ENCODE results near the gene PDHX.
A peak's percentile ranks its signal among the peaks of the same experiment; 100 is the strongest.
"Not testable (repeated sequence)": the region's sequence is repeated elsewhere in the genome, so short reads cannot be mapped to it uniquely, and the experiment has no call there.

PDHX gene

DNA sequence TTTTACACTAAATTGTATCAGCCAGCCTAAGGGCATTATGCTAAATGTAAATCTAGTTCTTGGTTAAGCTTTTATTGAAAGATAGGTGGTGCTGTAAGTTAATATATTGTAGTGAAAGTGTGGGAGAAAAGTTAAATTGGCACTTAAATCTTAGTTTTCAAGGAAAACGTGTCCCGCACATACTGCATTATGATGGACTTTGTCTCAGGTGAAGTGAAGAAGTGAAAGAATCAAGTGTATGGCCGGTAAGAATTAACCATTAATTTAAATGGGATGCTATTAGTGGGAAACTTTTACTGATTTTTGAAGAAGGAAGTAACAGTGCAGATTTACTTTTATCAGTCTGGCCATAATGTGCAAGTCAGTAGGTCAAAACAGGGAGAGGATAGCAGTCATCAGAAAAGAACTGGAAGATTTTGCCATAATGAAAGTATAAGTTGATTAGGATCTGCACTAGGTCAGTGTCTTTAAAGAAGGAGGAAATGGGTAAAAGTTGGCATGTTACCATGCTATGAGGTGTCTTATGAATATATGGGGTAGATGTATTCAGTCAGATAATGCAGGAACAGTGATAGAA lies 81.6 kb downstream of the PDHX start:
- peak in 1 of 3 experiments; percentile 17 for DNase-seq

DNA sequence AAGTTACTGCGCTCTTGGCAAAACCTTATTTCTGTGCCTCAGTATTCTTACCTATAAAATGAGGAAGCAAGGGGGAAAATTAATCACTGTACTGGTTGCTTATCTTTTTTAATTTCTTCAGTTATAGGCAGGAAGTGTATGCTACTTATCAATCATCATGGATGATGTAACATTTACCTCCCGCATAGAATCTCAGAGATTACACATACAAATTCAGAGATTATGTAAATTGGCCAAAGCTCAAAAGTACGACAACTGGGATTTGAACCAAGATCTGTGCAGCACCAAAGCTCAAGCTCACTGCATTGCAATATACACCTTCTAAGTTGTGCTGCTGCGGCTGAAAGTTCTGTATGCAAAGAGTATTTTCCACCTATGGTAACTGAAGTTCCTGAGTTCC lies 83.0 kb downstream of the PDHX start:
- no peak for DNase-seq

DNA sequence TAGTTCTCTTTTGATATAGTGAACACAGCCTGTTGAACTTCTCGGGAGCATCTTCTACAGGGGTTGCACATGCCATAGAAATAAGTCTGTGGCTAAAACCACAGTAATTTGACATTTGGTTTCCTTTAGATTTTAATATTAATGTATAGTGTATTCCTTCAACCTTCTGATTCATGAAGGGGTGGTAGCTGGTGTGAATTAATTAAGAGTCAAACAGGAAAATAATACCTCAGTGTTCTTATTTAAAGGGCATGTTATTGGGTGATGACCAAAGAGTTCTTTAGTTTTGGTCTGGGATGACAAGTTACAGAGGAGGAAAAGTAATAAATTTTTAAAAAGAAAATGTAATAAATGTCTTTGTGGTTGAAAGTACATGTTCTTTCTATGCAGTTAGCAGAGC lies 86.8 kb downstream of the PDHX start:
- DNase-seq = no peak

DNA sequence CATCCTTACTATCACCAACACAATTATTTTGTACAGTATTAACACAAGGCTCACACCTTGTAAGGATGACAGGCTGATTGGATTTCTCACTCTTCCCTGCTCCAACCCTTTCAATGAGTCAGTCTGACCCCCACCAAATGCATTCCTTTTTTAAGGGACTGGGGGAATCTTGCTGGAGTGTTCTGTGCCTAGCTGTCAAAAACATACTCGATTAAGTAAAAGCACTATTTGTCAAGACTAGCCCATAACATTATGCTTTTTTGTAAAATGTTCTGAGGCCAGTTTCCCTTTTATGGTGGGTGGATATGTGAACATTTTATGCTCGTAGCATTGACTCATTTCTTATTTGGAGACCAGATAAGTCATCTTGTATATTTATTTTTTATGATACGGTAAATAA lies 87.2 kb downstream of the PDHX start:
- no peak for DNase-seq

DNA sequence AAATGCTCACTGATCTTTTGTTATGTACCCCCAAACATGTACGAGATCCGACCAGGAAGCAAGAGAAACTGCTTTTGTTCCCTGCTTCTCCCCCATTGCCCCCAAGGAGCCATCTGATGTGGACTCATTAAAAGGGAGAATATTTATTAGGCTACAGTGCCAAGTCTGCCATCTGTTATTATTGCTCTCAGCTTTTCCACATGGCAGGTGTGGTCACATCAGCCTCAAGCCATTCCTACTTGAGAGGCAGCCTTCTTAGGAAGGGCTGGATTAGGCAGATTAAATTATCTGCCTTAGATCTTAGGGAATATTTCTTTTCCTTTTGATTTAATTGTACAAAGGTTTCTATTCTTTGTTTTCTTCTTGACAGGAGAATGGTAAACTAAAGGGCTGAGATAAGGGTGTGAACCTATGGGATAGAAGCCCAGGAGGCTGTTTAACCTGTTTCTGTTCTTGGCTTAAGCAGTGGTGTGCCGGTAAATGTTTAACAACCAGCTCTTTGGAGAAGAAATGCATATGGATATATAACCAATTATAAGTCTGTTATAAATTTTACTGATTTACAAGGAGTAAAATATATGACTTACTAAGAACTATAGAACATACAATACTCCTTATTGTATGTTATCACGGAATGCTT lies 88.8 kb downstream of the PDHX start:
- peak in 1 of 3 experiments; percentile 28 for DNase-seq

DNA sequence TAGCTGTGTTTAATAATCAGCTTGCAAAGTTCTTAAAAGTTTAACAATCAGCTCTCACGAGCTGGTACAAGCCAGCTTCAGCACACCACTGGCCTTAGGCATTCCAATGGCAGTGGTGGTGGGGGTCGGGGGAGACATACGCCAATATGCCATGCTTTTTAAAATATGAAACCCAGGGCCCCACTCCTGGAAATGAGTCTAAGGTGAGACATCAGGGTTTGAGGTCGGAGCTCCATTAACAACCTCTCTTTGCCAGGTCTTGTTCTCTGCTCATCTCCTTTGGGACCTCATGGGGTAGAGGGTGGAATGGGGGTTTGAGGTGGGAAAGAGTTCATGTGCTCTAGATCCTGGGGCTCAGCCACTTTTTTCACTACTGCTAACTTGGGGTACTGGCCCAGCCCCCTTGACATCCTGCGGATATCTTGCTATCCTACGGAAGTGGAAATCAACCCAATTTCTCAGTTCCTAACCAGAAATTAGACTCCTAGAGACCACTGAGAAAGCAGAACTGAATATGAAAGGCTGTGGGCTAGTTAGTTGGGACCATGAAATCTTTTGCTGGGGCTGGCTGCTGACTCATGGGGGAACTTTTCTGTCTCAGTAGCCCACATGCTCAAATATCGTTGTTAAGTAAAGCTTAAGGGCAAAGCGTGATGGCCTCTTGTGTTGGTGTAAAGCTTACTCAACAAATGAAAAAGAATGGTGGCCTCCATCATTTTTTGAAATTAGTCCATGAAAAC lies 90.1 kb downstream of the PDHX start:
- DNase-seq = no peak

DNA sequence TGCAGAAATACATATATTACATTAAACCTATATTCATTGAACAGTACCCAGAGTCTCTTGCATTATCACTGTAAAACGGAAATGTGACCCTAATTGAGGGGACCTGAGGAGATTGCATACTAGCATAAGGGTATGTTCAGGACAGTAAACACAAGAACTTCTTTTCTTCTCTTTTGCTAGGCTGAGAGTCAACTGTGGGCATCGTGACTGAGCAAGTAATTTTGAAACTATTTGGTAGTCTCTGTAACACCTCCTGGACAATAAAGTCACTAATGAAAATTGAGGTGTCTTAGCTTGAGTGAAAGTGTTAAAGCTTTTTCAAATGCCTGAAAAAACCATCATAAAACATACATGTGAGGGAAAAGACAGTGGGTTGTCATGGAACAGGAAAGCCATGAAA lies 90.9 kb downstream of the PDHX start:
- DNase-seq = no peak

DNA sequence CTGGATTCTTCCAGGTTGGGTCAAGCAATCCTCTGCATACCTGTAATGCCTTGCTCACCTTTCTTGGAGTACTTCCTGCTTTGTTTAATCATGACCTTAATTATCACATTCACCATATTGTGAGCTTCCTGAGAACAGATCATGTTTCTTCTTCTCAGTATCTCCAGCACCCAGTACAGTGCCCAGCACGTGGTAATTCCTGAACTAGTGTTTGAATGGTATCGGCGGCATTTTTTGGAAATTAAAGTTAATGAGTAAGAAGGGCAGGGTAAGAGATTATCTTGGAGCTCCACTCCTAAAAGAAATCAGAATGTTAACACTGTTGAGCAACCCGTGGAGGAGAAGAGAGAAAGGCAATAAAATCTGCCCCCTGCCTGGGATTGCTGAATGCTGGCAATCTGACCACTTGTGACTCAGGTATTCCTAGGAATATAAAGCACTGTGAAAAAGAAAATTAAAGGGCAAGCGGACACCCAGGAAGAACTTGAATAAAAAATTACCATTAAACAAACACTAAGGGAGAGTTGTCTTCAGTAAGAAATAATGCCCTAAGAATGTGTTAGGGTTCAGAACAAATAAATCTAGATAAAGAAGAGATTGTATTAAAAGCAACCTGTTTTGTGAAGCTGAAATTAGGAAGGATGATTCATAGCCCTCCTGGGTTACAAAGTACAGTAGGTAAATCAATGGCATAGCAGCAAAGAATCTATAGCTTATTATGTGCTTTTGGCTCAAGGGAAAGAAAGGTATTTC lies 92.9 kb downstream of the PDHX start:
- peak in 2 of 3 experiments; percentile 43 to 74 for DNase-seq

DNA sequence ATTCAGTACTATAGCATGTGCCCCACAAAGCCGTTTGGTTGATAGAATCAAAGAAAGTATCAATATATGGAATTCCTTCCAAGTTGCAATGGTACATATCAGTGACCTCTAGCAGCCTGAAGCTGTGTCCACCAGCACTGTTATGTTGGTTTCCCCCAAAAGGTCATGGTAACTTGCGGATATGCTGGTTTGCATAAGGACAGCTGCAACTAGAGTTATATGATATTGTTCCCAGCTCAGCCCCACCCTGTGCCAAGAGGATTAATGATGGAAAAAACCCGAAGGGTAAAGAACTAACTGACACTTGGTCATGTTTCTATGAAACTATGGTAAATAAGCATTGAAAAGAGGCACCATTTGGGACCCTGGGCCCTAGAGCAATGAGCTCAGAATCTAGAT lies 93.5 kb downstream of the PDHX start:
- no peak for DNase-seq

DNA sequence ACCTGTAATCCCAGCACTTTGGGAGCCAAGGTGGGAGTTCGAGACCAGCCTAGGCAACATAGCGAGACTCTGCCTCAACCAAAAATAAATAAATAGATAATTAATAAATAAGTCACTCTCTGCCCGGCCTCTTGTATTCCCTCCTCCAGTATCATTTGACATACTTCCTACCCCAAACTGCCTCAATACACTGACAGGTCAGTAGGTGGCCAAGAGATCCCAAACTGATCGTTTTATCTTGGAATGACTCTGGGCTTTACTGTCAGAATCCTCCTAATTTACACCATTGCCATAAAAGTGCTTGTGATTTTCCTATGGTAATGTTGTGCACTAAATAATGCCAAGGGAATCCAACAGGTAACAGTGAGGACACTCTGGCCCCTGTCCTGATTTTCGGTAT lies 94.2 kb downstream of the PDHX start:
- DNase-seq = no peak

DNA sequence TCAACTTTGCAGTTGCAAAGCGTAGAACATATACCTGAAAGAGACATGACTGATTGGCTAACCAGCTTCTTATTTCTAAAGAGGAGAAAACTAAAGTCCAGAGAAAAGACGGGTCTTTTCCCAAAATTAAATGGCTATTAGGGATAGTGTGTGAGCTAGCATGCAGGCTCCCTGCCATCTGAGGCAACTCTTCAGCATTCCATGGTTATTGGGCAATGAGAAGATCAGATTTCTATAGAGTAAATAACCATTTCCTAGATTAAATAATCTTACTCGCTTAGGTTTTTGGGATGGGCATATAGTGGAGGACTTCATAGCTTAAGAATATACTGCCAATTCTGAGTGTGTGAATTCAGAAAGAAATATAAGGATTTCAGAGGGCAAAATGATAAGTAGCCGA lies 95.0 kb downstream of the PDHX start:
- no peak for DNase-seq

DNA sequence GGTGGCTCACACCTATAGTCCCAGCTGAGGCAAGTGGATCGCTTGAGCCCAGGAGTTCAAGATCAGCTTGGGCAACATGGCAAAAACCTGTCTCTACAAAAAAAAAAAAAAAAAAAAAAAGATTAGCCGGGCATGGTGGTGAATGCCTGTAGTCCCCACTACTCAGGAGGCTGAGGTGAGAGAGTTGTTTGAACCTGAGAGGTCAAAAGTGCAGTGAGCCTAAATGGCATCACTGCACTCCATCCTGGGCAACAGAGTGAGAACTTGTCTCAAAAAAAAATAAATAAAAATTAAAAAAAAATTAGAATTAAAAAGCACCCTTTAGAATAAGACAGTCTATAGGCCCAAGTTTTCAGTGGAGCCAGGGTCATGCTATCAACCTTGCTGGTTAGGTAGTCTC lies 95.5 kb downstream of the PDHX start:
- DNase-seq = no peak

DNA sequence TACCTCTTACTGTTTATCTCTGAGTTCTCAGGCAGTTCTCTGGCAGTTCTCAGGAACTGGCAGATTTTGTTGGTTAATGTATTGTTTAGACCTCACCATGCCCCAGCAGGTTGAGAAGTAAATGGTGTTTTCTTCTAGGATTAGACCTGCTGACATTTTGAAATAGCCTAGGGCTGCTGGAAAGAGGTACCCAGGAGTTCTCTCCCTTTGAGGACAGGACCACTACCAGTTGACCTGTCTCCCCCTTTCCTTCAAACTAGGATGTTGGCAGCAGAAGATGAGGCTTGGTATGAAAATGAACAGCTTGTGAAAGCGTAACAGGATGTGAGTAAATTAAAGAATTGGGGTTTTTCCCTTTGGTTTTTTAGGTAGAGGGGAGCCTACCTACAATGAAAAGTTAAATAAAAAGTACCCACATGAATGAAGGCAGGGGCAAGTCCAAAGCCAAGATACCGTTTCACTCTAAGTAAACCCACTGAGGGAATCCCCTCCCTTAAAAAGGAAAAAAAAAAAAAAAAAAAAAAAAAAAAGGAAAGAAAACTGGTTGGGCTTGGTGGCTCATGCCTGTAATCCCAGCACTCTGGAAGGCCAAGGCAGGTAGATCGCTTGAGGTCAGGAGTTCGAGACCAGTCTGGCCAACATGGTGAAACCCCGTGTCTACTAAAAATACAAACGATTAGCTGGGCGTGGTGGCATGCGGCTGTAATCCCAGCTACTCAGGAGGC lies 96.2 kb downstream of the PDHX start:
- DNase-seq = no peak

DNA sequence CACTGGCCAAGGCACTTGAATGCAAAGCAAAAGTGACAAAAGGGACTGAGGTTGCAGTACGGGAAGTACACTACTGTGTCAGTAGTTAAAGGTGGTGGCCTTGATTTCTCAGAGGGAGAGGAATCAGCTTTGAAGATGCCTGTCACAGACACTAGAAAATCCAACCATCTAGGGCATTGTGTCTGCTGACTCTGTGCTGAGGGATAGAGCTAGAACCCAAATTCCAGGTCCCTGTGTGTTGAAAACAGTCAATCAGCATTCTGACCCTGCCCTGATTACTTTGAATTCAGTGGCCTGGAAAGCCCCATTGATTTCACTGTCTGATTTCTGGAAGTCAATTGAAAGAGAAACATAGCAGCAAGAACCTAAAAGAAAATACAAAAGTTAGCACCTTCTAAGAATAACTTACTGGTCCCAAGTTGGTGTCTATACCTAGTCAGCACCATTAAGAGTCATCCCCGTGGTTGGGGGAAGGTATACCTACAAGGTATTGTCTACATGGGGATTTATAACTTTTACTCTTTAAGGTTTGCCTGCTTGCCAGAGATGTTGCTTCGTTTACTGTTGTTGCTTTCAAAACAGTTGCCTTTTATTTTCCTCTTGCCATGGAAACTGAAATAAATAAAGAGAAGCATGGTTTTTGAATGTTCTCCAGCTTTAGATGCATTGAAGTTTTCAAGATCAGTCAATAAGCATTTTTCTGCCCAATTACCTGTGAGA lies 97.3 kb downstream of the PDHX start:
- no peak for DNase-seq

DNA sequence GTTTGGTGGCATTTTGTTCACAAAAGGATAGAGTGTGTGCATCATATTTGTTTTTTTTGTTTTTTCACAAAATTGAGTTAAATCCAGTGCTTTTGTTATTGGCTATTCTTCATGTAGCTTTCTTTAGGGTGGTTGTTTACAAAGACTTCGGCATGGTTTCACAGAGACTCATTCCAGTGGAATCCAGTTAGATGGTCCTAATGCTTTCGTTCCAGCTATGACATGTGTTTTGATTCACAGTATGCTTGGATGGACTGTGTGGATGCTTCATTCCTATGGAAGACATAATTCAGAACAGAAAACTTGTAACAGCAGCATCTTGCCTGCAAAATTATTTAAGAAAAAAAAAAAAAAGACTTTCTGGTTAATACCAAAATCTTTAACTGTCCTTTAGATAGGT lies 97.9 kb downstream of the PDHX start:
- no peak for DNase-seq

DNA sequence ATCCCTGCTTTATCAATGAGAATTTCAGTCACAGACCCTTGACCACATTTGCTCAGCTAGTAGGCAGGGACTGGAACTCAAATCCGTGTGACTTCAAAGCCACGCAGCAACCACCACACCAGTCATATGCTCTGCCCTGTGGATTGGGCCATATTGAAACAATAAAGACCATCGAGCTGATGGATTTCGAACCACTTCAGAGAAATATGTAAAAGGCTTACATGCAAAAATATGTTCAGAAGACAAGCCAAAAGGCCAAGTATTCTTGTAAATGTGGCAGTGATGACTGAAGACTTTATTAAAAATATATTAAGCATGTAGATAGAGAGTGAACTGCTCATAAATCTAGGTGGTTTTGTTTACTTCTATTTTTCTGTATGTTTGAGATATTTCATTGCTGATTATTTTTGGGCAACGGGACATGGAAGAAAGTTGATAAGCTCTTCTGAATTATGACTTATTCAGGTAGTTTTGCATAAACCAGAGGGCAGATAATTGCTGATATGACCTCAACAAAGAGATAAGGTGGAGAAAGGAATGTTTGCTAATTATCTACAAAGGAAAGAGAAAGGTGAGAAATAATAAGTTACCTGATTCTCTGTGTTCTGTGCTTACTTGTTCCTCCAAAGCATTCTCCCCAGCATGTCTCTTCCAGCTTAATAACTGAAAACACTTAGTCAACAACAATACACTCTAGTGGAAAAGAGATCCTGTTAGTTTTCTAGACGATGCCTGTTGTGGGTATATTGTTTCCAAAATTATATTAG lies 99.4 kb downstream of the PDHX start:
- DNase-seq = no peak

DNA sequence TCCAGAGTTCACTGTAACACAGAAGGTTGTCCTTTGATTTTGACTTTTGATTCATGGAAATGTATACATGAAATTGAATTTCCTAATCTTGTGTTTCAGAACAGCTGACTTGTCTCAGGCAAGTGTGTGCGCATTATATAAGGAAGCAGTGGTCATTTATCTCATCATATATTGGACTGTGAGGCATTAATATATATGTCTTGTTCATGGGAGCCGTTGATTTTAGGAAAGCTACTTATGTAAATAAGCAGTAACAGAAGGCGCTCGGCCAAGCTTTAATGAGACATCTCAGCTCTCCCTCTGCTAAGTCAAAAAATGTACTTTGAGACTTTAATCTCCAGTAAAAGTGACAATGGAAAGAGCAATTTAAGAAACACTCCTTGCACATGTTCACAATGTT lies 100.5 kb downstream of the PDHX start:
- DNase-seq = no peak

DNA sequence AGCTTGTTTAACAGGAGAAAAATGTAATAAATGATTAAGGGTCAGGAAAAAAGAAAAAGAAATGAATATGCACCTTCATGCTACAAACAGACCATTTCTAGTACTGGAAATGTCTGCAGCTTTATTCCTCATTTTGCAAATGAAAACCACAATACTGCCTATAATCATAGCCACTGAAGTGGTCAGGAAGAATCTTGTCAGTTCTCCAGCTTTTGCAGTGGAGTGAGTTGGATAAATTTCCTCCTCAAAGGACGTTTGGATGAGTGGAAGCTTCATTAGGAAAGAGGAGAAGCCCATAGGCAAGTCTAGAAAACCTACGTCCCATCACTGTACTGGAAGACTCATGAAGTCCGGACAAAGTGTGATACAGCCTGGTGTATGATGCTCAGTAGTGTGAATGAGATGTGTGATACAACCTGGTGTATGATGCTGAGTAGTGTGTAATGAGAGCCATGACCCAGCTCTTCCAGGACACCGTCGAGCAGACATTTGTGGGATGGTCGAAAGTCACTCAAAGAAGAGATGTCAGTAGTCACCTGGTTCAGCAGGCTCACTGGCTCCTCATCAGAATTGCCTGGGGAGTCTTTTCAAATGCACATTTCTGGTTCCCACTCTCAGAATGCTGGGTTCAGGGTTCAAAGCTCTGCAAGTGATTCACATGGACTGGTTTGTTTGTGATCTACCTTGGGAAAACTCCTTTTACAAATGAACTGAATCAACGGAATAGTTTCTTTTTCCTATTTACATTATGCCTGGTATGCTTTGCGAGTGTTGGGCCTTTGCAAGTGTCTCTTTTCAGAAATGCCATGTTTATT lies 101.3 kb downstream of the PDHX start:
- no peak for DNase-seq

DNA sequence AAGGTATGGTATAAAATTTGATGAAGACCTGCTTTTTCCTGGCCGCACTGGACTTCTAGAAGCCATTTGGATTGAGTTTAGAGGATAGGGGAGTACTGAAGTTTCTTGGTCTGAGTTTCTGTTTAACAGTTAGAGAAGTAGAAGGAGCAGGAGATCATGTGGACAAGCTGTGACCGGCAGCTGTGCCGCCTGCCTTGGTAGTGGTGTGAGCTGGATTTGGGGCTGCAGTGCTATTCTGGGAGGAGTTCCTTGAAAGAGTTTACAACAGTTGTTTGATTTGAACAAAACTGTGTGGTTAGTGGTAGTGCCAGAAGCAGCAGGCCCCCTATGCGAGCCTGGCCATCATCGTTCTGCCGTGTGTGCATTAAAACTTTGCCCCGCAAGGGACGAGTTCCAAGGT lies 105.2 kb downstream of the PDHX start:
- no peak for DNase-seq

DNA sequence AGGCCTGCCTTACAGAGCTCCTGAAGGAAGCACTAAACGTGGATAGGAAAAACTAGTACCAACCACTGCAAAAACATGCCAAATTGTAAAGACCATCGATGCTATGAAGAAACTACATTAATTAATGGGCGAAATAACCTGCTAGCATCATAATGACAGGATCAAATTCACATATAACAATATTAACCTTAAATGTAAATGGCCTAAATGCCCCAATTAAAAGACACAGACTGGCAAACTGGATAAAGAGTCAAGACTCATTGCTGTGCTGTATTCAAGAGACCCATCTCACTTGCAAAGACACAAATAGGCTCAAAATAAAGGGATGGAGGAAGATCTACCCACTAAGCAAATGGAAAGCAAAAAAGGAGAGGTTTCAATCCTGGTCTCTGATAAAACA lies 107.5 kb downstream of the PDHX start:
- DNase-seq = not testable (repeated sequence)

DNA sequence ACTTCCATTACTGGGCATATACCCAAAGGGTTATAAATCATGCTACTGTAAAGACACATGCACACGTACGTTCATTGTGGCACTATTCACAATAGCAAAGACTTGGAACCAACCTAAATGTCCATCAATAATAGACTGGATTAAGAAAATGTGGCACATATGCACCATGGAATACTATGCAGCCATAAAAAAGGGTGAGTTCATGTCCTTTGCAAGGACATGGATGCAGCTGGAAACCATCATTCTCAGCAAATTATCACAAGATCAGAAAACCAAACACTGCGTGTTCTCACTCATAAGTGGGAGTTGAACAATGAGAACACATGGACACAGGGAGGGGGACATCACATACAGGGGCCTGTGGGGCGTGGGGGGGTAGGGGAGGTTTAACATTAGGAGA lies 111.6 kb downstream of the PDHX start:
- DNase-seq = not testable (repeated sequence)

Data from NCI-H1417 (cell line).